OCI-LY7 (cell line): ENCODE measurements around the gene ATP9B.

Experiments
- EZH2phosphoT487 ChIP-seq: fragments of 200-600 bp; sonication (generic); IDR thresholded peaks from 2 replicates; pipeline ENCODE4 v1.6.1; 2018; ENCODE audit warnings: low read depth, borderline replicate concordance, mild to moderate bottlenecking, mixed run types, antibody characterized with exemption, low read length, moderate library complexity, mixed read lengths
- TF ChIP-seq, protein P1 (sequence below): fragments of 200-600 bp; sonication (generic); conservative IDR thresholded peaks from 2 replicates; pipeline ENCODE4 v1.5.1; 2014; ENCODE audit warnings: mild to moderate bottlenecking, antibody characterized with exemption, low read length, moderate library complexity, mixed read lengths

DNA sequence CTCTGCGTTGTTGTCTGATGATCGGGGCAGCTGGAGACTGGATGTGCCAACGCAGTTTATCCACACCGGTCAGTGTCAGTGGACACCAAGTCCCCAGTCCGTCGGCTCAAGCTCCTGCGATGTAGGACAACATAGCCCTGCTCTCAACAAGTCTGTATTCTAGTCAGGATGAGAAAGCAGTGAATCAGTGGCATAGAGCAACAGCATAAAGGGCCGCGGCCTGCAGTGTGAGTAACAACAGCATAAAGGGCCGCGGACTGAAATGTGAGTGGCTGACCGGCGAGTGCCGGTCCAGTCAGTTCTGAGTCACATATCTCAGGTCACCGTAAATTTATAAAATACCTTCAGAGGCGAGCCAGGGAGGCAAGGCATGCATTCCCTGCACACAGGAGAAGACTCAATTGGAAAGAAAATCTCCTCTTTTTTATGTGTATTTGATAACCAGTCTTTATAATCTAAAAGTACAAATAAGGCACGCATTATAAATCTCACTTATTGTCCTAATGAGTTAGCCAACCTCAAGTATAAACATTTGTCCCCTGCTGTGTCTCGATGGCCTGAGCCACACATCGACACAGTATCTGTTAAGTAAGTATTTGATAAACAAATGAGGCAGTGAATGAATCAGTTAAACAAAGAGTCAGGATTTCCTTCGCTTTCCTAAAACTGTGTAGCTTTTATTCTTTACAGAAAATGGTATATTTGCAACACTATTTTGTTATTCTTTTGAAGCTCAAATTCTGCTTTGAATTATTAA lies 292.8 kb downstream of the ATP9B start:
- TF ChIP-seq, protein P1, sequence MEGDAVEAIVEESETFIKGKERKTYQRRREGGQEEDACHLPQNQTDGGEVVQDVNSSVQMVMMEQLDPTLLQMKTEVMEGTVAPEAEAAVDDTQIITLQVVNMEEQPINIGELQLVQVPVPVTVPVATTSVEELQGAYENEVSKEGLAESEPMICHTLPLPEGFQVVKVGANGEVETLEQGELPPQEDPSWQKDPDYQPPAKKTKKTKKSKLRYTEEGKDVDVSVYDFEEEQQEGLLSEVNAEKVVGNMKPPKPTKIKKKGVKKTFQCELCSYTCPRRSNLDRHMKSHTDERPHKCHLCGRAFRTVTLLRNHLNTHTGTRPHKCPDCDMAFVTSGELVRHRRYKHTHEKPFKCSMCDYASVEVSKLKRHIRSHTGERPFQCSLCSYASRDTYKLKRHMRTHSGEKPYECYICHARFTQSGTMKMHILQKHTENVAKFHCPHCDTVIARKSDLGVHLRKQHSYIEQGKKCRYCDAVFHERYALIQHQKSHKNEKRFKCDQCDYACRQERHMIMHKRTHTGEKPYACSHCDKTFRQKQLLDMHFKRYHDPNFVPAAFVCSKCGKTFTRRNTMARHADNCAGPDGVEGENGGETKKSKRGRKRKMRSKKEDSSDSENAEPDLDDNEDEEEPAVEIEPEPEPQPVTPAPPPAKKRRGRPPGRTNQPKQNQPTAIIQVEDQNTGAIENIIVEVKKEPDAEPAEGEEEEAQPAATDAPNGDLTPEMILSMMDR = no peak
- no peak for TF ChIP-seq EZH2phosphoT487
